Stimulated activated naive CD4-positive, alpha-beta T cell (primary cell): ENCODE measurements around the gene PELI2.
A peak's percentile ranks its signal among the peaks of the same experiment; 100 is the strongest.
"Not testable (repeated sequence)": the region's sequence is repeated elsewhere in the genome, so short reads cannot be mapped to it uniquely, and the experiment has no call there.

Experiments used
- DNase-seq, 6 experiments: peaks; one replicate each; lab custom pipeline; 2025; lab: John Stamatoyannopoulos, UW

Gene PELI2

DNA sequence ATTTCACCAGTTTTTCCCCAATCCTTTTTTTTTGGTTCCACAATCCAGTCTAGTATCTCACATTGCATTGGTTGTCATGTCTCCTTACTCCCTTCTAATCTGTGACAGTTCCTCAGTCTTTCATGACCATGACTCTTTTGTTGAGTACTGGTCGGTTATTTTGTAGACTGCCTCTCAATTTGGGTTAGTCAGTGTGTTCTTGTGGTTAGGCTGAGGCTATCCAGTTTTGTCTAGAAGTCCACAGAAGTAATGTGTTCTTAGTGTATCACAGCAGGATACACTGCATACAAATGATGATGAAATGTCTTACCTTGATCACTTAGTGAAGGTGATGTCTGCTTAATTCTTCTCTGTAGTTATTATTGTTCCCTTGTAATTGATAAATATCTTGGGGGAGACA, 24.8 kb downstream of the PELI2 start:
- no peak for DNase-seq

GRCh38 chr14:56144176-56144575, 26.0 kb downstream of the PELI2 start:
- no peak for DNase-seq

- no peak for DNase-seq
These were observed 27.1 kb downstream of the PELI2 start for GRCh38 chr14:56145181-56145769.

- DNase-seq = no peak
These were observed 27.8 kb downstream of the PELI2 start for GRCh38 chr14:56145965-56146364.

DNA sequence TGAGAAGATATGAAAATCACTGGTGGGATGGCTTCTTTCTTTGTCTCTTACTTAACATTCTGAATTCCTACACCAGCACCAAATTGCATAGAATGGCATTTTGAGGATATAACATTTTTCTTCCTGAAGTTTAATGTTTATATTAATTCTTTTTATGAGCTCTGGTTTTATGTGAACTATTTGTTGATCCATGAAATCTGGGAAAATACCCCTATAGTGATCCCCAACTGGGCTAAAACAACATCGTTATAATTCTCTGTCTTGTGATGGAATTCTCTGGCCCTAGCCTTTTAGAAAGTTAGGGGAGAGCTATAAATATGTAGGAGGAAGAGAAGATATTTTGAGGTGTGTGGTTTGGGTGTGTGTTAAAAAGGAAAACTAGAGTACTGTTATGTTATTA, 29.2 kb downstream of the PELI2 start:
- no peak for DNase-seq

DNA sequence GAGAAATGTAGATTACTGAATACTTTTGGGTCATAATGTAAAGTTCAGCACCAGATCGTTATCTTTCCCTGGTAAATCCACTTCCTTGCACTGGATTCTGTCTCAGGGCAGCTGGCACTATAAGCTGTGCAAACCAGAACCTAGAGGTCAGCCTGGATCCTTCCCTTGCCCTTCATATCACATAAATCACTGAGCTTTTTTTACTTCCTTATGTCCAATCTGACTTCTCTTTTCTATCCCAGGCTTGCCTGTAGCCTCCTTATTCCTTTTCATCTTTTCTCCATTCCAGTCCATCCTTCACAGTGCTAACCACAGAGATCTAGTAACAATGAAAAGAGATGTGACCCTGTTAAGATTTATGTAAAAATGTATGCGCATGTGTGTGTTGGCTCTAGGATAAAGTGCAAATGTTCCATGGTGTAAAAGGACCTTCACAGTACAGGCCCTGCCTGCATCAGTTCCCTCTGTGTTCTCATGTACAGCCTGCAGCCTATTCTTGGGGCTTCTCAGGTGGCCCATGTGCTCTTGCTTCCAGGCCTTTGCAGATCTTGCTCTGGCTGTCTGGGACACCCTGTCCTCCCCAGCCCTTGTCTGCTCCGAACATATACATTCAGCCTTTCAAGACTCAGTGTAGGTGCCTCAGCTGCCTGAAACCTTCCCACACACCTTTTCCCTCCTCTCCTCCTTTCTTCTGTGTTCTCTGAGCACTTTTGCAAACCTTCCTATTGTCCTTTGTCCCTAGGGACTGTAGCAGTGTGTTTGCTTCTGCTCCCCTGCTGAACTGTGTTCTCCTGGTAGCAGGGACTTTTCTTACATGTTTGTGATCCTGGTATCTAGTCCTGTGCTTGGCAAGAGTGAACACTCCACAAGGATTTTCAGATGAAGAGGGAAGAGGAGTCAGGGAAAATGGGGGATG, 30.0 kb downstream of the PELI2 start:
- DNase-seq = no peak

DNA sequence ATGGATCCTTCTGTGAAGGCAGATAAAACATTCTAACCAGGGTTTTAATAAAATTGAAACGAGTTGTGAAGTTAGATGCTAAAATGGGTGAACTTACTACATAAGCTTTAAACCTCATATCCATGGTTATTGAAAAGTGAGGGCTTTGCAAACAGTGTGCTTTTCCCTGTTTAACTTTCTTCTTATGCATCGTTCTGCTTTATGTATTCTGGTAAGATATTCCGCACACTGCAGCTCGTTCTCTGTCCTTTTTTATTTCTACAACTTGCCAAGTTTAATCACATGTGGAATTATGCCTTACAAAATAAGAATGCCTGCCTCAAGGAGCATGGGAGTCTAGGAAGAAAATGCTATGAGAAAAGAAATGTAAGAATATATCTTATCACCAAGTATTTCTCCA, 30.9 kb downstream of the PELI2 start:
- no peak for DNase-seq

- no peak for DNase-seq
These were observed 31.8 kb downstream of the PELI2 start for GRCh38 chr14:56149995-56150394.

DNA sequence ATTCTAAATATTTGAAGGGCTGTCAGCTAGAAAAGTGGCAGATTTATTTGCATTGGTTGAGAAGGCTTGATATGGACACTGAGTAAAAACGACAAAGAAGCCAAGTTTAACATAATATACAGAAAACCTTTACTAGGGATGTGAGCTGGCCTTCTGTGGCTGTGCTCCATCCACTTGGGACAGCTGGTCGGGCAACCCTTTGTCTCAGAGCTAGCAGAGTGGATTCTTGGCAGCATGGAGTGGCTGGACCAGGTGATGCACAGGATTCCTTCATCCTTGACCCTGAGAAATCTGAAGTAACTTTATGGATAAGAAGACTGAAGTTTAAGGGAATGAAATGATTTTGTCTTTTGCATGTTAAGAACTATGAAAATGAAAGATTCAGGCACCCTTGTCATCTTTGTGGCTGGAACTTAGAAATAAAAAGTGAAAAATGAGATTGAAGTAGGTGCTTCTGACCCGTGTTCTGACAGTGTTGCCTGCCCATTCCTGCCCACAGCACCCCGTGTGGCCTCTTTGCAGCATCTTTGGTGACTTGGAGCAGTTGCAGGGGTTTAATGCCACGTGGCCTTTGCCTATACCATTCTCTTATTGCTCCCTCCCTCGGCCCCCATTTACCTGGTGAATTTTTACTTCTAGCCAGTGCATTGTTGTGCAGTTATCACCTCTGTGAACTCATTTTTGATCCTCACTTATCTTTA, 32.6 kb downstream of the PELI2 start:
- DNase-seq = peak in 1 of 6 experiments; percentile 6

- no peak for DNase-seq
These were observed 34.0 kb downstream of the PELI2 start for GRCh38 chr14:56152221-56152620.

DNA sequence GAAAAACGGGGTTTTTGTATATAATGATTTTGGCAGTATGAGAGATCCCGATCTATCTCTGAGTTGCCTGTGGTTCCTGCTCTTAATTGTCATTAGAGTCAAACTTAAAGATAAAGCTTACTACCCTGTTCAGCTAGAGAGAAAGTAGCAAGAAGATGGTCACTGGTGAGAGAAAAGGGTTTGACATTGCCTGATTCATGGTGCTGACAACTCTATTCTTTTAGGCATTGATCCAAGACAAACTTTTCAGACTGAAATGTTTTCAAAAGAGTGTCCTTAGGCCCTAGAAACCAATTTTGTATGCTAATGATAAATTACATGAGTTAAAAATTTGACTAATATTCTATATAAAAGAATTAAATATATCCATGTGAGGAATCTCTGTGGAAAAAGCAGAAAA, 35.1 kb downstream of the PELI2 start:
- no peak for DNase-seq

DNA sequence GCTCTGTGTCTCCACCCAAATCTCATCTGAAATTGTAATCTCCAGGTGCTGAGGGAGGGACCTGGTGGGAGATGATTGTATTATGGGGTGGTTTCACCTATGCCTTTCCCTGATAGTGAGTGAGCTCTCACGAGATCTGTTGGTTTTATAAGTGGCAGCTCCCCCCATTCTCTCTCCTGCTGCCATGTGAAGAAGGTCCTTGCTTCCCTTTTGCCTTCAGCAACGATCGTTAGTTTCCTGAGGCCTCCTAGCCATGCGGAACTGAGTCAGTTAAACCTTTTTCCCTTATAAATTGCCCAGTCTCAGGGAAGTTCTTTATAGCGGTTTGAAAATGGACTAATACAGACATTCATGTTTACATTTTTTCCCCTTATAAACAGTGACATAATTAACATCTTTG, 36.1 kb downstream of the PELI2 start:
- DNase-seq = no peak

- no peak for DNase-seq
These were observed 37.9 kb downstream of the PELI2 start for GRCh38 chr14:56156096-56156495.

GRCh38 chr14:56159066-56159465, 40.9 kb downstream of the PELI2 start:
- DNase-seq = no peak

DNA sequence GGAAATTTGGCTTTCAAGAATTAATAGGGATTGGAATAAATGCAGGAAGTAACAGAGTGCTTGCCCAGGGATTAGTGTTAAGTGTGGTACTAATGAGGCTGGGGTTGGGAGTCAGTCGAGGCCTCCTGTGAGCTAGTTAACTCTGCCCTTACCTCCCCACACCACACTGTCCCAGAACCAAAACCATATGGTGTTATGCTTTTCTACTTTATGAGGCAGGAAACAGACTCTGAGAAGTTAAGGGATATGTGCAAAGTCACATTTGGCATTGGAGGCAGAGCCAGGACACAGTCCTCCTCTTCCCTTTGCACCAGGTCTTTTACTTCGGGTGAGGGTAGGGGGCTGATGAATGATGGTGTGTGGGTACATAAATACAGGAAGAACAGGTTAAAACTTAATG, 41.9 kb downstream of the PELI2 start:
- DNase-seq = no peak

DNA sequence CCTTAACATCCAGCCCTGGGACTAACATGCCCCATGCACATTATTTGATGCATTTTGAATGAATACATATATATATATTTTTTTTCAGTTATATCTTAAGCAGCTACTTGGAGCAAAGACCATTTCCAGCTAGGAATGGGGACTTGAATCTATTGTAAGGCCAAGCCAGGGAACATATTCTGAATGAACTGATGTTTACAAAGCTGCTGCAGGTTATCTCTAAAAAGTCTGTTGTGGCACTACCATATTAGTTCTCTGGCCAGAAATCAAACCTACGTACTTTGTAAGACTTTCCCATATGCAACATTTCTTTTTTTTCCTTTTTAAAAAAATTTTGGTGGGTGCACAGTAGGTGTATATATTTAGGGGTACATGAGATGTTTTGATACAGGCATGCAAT, 43.4 kb downstream of the PELI2 start:
- DNase-seq = no peak

GRCh38 chr14:56162476-56162875, 44.3 kb downstream of the PELI2 start:
- DNase-seq = no peak

DNA sequence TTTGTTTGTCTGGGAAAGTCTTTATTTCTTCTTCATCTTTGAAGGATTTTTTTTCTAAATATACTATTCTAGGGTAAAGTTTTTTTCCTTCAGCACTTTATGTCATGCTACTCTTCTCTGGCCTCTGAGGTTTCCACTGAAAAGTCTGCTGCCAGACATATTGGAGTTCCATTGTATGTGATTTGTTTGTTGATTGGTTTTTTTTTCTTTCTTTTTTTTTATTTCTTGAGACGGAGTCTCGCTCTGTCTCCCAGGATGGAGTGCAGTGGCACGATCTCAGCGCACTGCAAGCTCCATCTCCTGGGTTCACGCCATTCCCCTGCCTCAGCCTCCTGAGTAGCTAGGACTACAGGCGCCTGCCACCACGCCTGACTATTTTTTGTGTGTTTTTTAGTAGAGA, 48.4 kb downstream of the PELI2 start:
- DNase-seq = not testable (repeated sequence)

DNA sequence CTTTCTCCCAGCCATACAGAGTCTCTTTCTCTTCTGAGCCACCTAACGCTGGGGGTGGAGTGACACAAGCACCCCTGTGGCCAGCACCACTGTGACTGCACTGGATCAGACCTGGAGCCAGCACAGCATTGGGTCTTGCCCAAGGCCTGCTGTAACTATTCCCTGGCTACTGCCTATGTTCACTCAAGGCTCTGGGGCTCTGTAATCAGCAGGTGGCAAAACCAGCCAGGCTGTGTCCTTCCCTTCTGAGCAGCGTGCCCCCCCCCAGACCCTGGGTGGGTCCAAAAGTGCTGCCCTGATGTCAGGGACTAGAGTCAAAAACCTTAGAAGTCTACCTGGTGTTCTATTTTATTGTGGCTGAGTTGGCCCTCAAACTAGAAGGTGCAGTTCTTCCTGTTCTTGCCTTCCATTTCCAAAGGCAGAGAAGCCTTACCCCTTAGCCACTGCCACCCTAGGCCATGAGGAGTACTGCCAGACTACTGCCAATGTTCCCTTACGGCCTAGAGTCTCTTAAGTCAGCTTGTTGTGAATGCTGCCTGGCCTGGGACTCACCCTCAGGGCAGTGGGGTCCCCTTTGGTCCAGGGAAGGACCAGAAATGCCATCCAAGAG, 49.9 kb downstream of the PELI2 start:
- DNase-seq = no peak

DNA sequence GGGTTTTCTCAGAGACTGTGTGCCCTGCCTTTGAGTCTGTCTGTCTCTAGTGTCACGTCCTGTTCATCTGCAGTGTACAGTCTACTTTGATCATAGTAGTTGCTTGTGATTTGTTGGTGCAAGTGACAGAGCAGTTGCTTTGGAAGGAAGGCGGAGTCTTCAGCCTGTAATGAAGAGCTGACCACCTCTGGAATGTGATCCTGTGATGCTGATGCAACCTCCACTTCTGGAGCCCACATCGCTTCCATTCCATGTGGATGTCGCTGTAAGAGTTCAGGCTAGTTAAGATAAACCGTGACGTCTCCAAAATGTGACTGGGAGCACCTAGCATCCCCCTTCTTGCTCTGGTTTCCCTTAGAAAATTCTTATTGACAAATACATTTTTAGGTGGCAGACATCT, 51.8 kb downstream of the PELI2 start:
- DNase-seq = no peak

DNA sequence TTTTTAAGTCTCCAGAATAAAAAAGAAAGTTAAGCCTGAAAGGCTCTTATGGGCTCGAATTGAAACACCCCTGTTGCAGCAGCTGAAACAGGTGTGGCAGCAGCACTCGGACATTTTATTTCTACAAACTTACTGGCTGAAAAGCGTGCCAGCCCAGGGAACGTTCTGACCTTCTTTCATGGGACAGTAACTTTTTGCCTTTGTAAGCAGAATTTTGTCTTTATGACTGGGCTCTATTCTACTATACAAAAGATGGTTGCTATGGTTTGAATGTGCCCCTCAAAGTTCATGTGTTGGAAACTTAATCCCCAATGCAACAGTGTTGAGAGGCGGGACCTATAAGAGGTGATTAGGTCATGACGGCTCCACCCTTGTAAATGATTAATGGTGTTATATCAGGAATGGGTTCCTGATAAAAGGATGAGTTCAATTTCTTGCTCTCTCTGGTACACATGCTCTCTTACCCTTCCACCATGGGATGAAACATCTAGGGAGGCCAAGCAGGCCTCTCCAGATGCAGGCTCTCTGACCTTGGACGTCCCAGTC, 52.7 kb downstream of the PELI2 start:
- no peak for DNase-seq

DNA sequence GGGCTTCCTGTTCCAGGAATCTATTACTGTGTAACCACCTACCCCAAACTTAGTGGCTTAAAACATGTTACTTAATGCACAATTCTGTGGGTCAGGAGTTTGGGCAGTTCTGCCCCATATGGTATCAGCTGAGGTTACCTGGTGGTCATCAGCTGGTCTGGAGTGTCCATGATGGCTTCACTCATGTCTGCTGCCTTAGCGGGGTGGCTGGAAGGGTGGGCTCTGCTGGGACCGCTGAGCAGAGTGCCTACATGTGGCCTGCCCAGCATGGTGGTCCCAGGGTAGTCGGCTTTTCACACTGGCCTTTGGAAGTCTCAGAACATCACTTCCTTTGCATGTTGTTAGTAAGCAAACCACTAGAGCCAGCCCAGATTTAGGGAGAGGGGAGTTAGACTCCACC, 53.9 kb downstream of the PELI2 start:
- no peak for DNase-seq
